ENCODE measurements around the gene ABHD2. TPM values are rescaled to one million over a fixed set of nuclear protein-coding genes. Genes with fewer than 3 reads are reported as not detected.

The ABHD2 gene
- total RNA-seq, 4 donors from 2014 or later: 37.8 to 81.5 (median 58.3) TPM

DNA sequence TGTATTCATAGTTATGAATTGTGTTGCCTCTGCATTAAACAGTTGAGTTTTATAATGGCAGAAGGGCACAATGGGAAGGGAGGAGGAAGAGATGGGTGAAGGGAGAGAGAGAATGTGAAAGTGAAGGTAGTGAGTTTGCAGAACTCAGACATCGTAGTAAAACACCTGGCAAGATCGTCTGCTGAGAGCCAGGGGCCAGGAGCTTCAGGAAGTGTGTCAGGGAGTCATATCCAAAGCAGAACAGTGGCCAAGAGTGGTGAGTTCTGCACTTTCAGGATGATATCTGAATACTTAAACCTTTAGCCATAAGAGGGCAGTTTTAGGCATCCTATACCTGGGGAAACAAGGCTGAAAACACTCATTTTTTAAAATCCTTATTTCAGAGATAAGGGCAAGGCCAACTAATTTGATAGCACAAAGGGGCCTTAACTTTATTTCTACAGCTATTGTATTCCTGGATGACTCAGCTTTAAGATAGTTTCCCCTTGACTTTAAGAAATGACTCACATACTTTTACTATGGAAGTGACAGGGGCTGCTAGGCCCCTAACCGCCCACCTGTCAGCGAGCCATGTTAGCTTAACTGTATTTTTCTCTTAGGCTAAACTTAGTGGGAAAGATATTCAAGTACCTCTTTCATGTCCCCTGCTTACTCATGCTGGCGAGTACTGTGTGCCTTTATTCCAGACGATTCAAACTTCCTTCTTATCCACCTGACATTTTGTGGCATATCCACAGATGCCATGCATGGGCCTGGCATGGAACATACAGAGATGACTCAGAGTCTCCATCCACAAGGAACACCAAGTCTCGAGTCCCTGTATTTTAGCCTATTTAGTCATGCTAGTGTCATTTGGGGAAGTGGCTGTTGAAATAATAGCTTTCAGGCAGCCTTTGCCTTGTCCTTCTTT, 79.3 kb downstream of the ABHD2 start:
- in situ Hi-C loops (cut with MboI; ENCODE audit: low pct_ligation_motif_present in 1 of 4, low pct_unique_long_range_greater_than_20kb in 1 of 4, low sequenced_read_pairs in 3 of 4): loop anchor here in 1 of 4 donors (25.0 kb wide), 1 partner anchor 255 kb away; the partner anchor contains the start of gene MFGE8

DNA sequence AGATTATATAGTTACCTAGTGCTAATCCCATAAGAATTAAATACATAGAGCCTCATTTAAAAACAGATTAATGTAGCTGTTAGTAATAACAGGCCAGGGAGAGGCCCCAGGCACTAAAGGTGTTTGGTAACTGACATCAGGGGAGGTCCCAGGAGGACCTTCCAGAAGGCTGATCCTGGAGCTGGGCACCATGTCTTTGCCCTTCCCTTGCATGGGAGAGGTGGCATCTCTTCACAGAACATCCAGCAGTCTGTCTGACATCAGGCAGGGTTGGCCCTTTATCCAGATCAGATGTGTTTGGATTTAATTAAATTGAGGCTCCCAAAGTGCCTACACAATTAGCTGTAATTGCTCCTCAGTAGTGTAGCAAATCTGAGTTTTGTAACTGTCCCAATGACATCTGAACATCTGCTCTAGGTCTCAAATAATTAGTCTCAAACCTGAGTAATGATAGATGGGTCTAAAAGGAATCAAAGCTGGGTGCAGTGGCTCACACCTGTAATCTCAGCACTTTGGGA, 80.1 kb downstream of the ABHD2 start:
- TF ChIP-seq POLR2A (IDR thresholded peaks at IDR 0.05): no peak
- TF ChIP-seq POLR2AphosphoS5 (IDR thresholded peaks at IDR 0.05): no peak
- TF ChIP-seq, protein P1, sequence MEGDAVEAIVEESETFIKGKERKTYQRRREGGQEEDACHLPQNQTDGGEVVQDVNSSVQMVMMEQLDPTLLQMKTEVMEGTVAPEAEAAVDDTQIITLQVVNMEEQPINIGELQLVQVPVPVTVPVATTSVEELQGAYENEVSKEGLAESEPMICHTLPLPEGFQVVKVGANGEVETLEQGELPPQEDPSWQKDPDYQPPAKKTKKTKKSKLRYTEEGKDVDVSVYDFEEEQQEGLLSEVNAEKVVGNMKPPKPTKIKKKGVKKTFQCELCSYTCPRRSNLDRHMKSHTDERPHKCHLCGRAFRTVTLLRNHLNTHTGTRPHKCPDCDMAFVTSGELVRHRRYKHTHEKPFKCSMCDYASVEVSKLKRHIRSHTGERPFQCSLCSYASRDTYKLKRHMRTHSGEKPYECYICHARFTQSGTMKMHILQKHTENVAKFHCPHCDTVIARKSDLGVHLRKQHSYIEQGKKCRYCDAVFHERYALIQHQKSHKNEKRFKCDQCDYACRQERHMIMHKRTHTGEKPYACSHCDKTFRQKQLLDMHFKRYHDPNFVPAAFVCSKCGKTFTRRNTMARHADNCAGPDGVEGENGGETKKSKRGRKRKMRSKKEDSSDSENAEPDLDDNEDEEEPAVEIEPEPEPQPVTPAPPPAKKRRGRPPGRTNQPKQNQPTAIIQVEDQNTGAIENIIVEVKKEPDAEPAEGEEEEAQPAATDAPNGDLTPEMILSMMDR (IDR thresholded peaks at IDR 0.05): no peak
- no peak for TF ChIP-seq EP300 (IDR thresholded peaks at IDR 0.05; ENCODE audit: low read depth)
- intact Hi-C loops (cut with DNase I; ENCODE audit: low total_unique reads): no loop called here
- peaks cover 3 to 37% (median 18%) of the 10 kb centered on the region in 4 donors for H3K4me1 ChIP-seq

More for the DNA sequence above, 79.3 kb downstream of the ABHD2 start:
- 41 to 54% methylated on average over 6 to 7 of the region's 7 CpGs for WGBS, 2 donors (ENCODE audit: low coverage in 1 of 2)
- Histone ChIP-seq H3K9me3 (no peaks in the 10 kb centered on the region), H3K27ac (peak overlapping the region in 3 of 4 donors; percentile 4 to 35 (median 16)), H3K27me3 (no peaks in the 10 kb centered on the region), H3K4me1 (peaks cover 3 to 37% (median 18%) of the 10 kb centered on the region in 4 donors), H3K36me3 (no peaks in the 10 kb centered on the region), H3K4me3 (no peak overlapping the region)
- DNase-seq: no peak
- TF ChIP-seq POLR2AphosphoS5 (IDR thresholded peaks at IDR 0.05): peak in 1 of 3 donors; percentile 63
- TF ChIP-seq, protein P1 (IDR thresholded peaks at IDR 0.05): no peak
- intact Hi-C loops (cut with DNase I; ENCODE audit: low total_unique reads): no loop called here

DNA sequence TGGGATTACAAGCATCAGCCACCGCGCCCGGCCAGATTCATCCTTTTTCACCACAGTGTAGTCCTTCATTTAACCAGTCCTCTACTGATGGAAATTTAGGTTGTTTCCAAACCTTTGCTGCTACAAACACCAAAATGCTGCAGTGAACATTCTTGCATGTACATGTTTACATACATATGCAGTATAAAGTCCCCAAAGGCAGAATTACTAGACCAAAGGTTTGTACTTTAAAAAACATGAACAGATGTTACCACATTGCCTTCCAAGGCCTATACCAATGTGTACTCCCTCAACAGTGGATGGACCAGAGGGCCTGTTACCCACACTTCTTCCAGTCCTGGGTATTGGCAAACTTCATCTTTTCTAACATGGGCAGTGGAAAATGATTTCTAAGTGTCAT, 82.1 kb downstream of the ABHD2 start:
- H3K4me1 ChIP-seq: peaks cover 3 to 28% (median 15%) of the 10 kb centered on the region in 4 donors

More for the DNA sequence above, 80.1 kb downstream of the ABHD2 start:
- H3K9me3 ChIP-seq: no peaks in the 10 kb centered on the region
- no peaks in the 10 kb centered on the region for H3K36me3 ChIP-seq
- H3K27me3 ChIP-seq: no peaks in the 10 kb centered on the region
- no peak overlapping the region for H3K4me3 ChIP-seq
- DNase-seq: no peak
- peak overlapping the region in 1 of 4 donors; percentile 35 for H3K27ac ChIP-seq
- in situ Hi-C loops (cut with MboI; ENCODE audit: low pct_ligation_motif_present in 1 of 4, low pct_unique_long_range_greater_than_20kb in 1 of 4, low sequenced_read_pairs in 3 of 4): loop anchor here in 1 of 4 donors (25.0 kb wide), 1 partner anchor 256 kb away; the partner anchor contains the start of gene MFGE8

More for the DNA sequence above, 82.1 kb downstream of the ABHD2 start:
- Histone ChIP-seq H3K27me3 (no peaks in the 10 kb centered on the region), H3K9me3 (no peaks in the 10 kb centered on the region), H3K27ac (no peak overlapping the region), H3K36me3 (no peaks in the 10 kb centered on the region), H3K4me3 (no peak overlapping the region)
- 98 to 100% methylated on average over 2 to 3 of the region's 3 CpGs for WGBS, 2 donors (ENCODE audit: low coverage in 1 of 2)
- TF ChIP-seq POLR2A (IDR thresholded peaks at IDR 0.05): no peak
- TF ChIP-seq, protein P1 (IDR thresholded peaks at IDR 0.05): no peak
- TF ChIP-seq POLR2AphosphoS5 (IDR thresholded peaks at IDR 0.05): no peak
- no peak for TF ChIP-seq EP300 (IDR thresholded peaks at IDR 0.05; ENCODE audit: low read depth)
- no peak for DNase-seq
- in situ Hi-C loops (cut with MboI; ENCODE audit: low pct_ligation_motif_present in 1 of 4, low pct_unique_long_range_greater_than_20kb in 1 of 4, low sequenced_read_pairs in 3 of 4): loop anchor here (5.0 to 25.0 kb wide), 4 partner anchors 113 to 266 kb away; partner anchors contain the start of gene MFGE8 (in 1 of the 4)
- intact Hi-C loops (cut with DNase I; ENCODE audit: low total_unique reads): loop anchor here (10.0 kb wide), 1 partner anchor 266 kb away; no protein-coding TSS in a partner anchor
